Muscle of leg (tissue), 11 donors: ENCODE results near the gene RTL1. TPM values are rescaled to one million over a fixed set of nuclear protein-coding genes. Genes with fewer than 3 reads are reported as not detected.

Experiments
- DNase-seq: peaks from one replicate; pipeline ENCODE4 v3.0.0; 2013
- H3K27ac ChIP-seq: one replicate; pipeline ENCODE4 v1.5.1; 2013; ENCODE audit warnings: mild to moderate bottlenecking, low read length, control low read depth
- H3K27me3 ChIP-seq: one replicate; pipeline ENCODE4 v1.6.1; 2013; ENCODE audit warnings: low read length; ENCODE audit not compliant: control insufficient read depth, insufficient read depth
- H3K36me3 ChIP-seq: one replicate; pipeline ENCODE4 v1.6.1; 2013; ENCODE audit warnings: low read length; ENCODE audit not compliant: control insufficient read depth, insufficient read depth
- H3K4me1 ChIP-seq: one replicate; pipeline ENCODE4 v1.6.1; 2013; ENCODE audit warnings: low read length; ENCODE audit not compliant: control insufficient read depth, insufficient read depth
- H3K4me3 ChIP-seq: one replicate; pipeline ENCODE4 v1.5.1; 2013; ENCODE audit warnings: low read length, control low read depth
- H3K9me3 ChIP-seq: replicated peaks from 2 replicates; pipeline ENCODE4 v1.6.1; 2013; ENCODE audit warnings: low read depth, low read length; ENCODE audit not compliant: control insufficient read depth
- WGBS: methylation state at CpG from one replicate; pipeline ENCODE4 v1.1.5; 2013; ENCODE audit warnings: missing lambda C conversion rate; ENCODE audit not compliant: insufficient coverage; 5-methylcytosine and 5-hydroxymethylcytosine counted together
- polyA plus RNA-seq, 8 donors: library from polyadenylated mRNA; unstranded; fragments of 120-200 nt; gene quantifications; one replicate each; pipeline versions ENCODE4 v1.2.1 to v1.2.3, GENCODE V29; 2013; ENCODE audit warnings: inconsistent platforms in 1 of 8, low replicate concordance in 1 of 8; ENCODE audit not compliant: insufficient read length in 8 of 8, insufficient read depth in 1 of 8
- total RNA-seq: library from RNA; stranded (reverse); fragments of 120-200 nt; gene quantifications from one replicate; pipeline ENCODE4 v1.2.4, GENCODE V29; 2013

RTL1 gene
- total and polyA plus RNA-seq, 9 donors, result 12.8 to 58.1 (median 43.0) TPM

DNA sequence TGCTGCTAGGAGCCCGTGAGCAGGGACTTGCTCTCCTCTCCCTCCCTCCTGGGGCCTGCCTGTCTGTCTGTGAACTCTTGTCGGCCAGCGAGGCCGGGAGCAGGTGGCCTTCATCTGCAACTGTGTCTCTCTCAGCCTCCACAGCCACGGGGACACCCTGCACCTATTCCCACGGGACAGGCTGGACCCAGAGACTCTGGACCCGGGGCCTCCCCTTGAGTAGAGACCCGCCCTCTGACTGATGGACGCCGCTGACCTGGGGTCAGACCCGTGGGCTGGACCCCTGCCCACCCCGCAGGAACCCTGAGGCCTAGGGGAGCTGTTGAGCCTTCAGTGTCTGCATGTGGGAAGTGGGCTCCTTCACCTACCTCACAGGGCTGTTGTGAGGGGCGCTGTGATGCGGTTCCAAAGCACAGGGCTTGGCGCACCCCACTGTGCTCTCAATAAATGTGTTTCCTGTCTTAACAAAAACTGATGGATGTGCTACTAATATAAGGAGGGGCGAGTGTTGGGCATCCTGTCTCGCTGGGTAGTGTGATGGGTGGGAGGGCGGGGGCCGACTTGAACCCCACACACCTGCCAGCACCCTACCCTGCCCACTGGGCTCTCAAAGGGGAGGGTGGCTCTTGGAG is 42.9 kb downstream of the RTL1 start:
- no peak overlapping the region for H3K4me3 ChIP-seq
- H3K27me3 ChIP-seq, result no peaks in the 10 kb centered on the region
- 76% methylated on average over 6 of the region's 19 CpGs for WGBS
- peaks cover 92% of the 10 kb centered on the region for H3K36me3 ChIP-seq
- no peak for DNase-seq
- peaks cover 54% of the 10 kb centered on the region for H3K4me1 ChIP-seq
- no peaks in the 10 kb centered on the region for H3K9me3 ChIP-seq
- no peak overlapping the region for H3K27ac ChIP-seq

DNA sequence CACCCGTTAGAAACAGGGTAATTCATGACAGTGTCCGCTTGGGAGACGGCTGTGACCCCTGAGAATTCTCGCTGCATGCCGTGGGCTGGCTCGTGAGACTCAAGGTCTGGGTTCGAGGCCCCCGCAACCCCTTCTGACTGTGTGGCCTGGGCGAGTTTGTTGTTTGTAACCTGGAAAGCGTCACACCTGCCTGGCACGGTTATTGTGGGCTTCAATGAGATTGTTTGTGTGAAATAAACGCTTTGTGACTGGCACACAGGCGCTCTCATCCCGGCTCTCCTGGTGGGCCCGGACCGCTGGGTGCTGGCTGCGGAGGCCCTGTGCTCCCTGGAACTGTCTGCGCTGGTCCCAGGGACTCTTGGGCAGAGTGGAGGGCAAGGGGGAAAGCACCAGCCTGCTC is 43.7 kb downstream of the RTL1 start:
- H3K9me3 ChIP-seq, result no peaks in the 10 kb centered on the region
- H3K27ac ChIP-seq, result no peak overlapping the region
- H3K4me1 ChIP-seq, result peaks cover 56% of the 10 kb centered on the region
- no peak overlapping the region for H3K4me3 ChIP-seq
- peaks cover 93% of the 10 kb centered on the region for H3K36me3 ChIP-seq
- WGBS, result 89% methylated on average over 18 of the region's 18 CpGs
- no peak for DNase-seq
- no peaks in the 10 kb centered on the region for H3K27me3 ChIP-seq

DNA sequence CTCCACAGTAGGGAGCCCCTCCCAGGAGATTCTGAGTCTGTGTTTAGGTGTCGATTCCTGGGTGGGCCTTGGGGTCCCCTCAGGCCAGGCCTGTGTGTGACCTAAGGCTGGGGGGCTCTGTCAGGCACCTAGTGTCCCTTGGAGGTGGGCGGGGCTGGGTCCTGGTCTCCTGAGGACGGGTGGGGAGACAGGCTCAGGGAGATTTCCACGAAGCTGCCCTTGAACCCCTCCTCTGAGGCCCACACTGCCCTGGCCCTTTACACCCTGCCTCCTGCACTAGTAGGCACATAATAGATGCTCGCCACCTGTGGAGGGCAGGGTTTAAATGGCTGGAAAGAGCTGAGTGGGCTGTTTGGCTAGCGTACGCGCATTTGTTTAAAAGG is 44.7 kb downstream of the RTL1 start:
- DNase-seq, result no peak
- WGBS, result 47% methylated on average over 4 of the region's 8 CpGs
- Histone ChIP-seq H3K36me3 (peaks cover 89% of the 10 kb centered on the region), H3K4me3 (no peak overlapping the region), H3K27ac (peak overlapping the region; percentile 13), H3K9me3 (no peaks in the 10 kb centered on the region), H3K4me1 (peaks cover 51% of the 10 kb centered on the region), H3K27me3 (no peaks in the 10 kb centered on the region)

DNA sequence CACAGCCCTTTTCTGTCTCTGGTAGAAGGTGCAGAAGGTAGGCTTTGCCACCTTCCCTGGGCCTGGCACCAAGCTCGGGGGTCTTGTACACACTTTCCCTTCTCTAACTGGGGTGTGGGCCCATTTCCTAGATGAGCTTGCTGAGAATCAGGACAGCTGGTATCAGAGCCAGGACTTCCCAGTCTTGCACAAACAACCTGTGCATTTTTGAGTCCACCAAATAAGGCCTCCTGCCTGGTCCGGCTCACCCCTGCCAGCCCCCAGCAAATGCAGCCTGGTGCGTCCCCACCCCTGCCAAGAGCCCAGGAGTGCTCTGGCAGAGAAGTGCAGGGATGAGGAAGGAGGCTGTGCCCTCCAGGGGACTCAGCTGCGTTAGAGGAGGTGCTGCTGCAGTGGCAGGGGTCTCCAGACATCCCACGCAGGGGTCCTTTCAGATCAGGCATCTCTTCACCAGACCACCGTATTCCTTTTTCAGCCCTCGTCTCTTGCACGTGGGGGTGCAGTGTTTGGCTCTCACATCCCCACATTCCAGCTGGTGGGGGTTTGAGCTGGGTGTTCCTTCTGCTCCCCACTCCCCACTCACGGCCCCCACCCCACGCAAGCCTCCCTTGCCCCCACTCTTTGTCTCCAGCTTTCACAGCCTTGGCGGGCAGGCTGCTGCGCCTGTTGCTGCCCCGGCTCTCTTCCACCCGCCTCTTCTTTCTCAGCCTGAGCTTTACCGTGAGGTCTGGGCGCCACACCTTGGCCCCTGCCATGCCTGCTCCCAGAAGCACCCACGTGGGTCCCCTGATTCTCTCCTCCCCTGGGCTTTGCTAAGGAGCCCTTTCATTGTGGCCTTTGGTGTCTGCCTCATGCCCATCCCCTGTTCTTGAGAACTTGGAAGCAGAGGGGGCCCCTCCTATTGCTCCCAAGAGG is 45.3 kb downstream of the RTL1 start:
- peaks cover 82% of the 10 kb centered on the region for H3K36me3 ChIP-seq

DNA sequence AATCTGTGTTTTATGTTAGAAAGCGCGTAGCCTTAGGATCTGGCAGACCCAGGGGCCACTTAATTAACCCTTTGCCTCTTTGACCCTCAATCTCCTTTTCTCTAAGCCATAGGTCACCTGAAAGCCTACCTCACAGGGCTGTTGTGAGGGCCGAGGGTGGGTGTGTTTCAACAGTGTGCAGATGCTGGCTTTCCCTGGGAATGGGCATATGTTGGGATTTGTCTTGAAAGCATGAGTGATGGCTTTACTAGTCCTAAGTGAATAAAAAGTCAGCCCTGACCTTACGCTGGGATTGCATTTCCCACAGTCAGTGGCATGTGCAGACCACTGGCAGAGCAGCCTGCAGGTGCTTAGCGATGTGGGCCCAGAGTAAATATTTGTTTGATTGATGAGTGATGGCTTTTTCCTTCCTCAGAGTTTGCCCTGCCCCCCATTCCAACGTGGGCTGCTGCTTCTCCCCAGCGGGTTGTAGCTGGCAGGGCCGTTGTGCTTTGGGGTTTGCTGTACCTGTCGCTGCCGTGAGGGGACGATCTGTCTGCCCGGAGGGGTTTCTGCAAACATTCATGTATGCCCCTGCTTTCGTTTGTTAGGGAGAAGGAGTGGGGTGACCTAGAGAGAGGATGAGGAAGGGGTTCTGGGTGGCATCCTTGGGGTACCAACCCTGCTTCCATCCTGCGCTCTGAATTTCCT is 46.1 kb downstream of the RTL1 start:
- no peak for DNase-seq
- Histone ChIP-seq H3K36me3 (peaks cover 81% of the 10 kb centered on the region), H3K4me1 (peaks cover 50% of the 10 kb centered on the region), H3K27ac (peak overlapping the region; percentile 11), H3K4me3 (no peak overlapping the region), H3K9me3 (no peaks in the 10 kb centered on the region), H3K27me3 (no peaks in the 10 kb centered on the region)
- WGBS, result 43% methylated on average over 10 of the region's 14 CpGs

More for the DNA sequence above, 45.3 kb downstream of the RTL1 start:
- Histone ChIP-seq H3K9me3 (no peaks in the 10 kb centered on the region), H3K27me3 (no peaks in the 10 kb centered on the region), H3K4me1 (peaks cover 47% of the 10 kb centered on the region), H3K27ac (peak overlapping the region; percentile 44), H3K4me3 (no peak overlapping the region)
- no peak for DNase-seq
- WGBS, result 76% methylated on average over 8 of the region's 17 CpGs

DNA sequence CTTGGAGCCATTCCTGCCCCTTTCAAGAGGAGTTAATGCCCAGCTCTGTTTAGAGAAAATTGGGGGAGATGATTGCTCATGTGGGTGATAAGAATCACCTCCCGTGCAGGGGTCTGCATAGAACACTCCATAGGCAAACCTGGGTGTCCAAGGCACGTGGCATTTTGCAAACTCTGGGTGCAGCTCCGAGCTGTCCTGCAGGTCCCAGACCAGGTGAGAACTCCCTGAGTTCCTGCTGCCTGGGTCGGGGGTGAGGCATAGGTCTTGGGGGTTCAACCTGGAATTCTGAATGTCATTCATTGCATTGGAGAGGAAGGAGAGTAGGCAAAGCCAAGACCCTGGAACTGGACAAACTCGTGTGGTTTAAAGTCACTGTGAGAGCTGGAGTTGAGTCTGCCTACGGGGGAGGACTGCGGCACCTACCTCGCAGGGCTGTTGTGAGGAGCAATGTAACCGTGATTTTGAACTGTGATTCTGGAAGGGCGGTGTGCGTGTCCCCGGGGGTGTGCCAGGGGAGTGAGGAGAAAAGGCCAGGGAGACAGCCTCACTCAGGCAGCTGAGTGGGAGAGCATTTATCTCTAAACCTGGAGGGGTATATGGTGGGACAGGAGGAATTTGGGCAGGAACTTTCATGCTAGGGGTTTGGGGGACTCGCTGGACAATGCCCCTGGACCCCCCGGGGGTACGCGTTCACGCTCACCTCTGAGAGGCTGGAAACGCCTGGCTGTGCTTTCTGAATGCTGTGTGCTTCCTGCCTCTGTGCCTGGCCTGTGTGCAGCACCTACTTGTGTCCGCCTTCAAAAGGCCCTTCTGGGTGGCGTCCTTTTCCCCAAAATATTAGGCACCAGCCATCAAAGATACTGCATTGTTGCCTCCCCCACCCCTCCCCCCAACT is 47.2 kb downstream of the RTL1 start:
- Histone ChIP-seq H3K9me3 (no peaks in the 10 kb centered on the region), H3K4me1 (peaks cover 60% of the 10 kb centered on the region), H3K4me3 (no peak overlapping the region), H3K27me3 (no peaks in the 10 kb centered on the region), H3K27ac (peak overlapping the region; percentile 13), H3K36me3 (peaks cover 83% of the 10 kb centered on the region)
- no peak for DNase-seq
- WGBS, result 72% methylated on average over 18 of the region's 20 CpGs

DNA sequence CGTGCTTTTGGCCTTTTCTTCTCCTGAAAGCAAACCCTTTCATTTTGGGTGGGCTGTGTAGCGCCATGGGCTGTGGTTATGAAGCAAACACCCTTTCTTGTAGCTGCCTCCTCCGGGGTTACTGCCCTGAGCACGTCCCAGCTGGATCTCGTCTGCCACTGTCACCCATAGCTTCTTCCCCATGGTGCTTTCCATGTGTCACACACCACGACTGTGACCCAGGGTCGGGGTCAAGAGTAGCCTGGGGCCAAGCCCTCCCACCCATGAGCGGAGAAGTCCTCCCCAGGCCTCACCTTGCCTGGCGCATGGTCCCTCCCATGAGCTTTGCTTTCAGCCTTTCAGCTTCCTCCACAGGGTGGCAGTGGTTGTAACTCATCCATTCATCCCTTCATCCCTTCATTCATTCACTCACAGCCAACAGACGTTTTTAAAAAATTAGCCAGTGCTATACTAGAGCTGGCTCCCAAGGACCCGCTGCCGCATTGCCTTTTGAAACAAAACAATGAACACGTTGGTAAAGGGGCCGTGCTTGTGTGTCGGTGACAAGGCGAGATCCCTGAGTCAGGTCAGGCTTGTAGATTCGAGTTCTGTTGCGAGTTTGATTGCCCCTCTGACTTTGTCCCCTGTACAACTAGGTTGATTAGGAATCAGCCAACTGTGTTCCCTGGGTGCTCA is 48.1 kb downstream of the RTL1 start:
- WGBS, result 71% methylated on average over 18 of the region's 18 CpGs
- H3K27me3 ChIP-seq, result no peaks in the 10 kb centered on the region
- peak overlapping the region; percentile 6 for H3K27ac ChIP-seq
- H3K36me3 ChIP-seq, result peaks cover 80% of the 10 kb centered on the region
- no peaks in the 10 kb centered on the region for H3K9me3 ChIP-seq
- no peak for DNase-seq
- peaks cover 67% of the 10 kb centered on the region for H3K4me1 ChIP-seq
- H3K4me3 ChIP-seq, result no peak overlapping the region

DNA sequence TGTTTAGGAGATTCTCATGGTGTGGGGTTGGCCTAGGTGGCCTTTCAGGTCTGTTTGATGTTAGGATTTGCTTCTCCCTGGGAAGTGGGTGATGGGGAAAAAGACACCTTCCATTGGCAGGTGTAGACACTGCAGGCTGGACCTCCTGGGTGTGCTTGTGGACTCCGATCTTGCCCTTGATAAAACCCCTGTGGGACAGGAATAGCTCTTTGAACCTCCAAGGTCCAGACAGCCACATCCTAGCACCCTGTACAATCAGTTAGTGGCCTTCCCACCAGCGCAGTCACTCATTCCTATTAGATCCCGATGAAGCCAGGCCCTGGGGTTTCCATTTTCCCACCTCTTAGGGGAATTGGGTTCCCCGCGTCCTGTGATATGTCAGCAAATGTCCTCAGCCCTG is 49.1 kb downstream of the RTL1 start:
- Histone ChIP-seq H3K36me3 (peaks cover 73% of the 10 kb centered on the region), H3K9me3 (no peaks in the 10 kb centered on the region), H3K27ac (no peak overlapping the region), H3K4me1 (peaks cover 66% of the 10 kb centered on the region), H3K27me3 (no peaks in the 10 kb centered on the region), H3K4me3 (no peak overlapping the region)
- no peak for DNase-seq
- WGBS, result 100% methylated on average over 2 of the region's 5 CpGs

DNA sequence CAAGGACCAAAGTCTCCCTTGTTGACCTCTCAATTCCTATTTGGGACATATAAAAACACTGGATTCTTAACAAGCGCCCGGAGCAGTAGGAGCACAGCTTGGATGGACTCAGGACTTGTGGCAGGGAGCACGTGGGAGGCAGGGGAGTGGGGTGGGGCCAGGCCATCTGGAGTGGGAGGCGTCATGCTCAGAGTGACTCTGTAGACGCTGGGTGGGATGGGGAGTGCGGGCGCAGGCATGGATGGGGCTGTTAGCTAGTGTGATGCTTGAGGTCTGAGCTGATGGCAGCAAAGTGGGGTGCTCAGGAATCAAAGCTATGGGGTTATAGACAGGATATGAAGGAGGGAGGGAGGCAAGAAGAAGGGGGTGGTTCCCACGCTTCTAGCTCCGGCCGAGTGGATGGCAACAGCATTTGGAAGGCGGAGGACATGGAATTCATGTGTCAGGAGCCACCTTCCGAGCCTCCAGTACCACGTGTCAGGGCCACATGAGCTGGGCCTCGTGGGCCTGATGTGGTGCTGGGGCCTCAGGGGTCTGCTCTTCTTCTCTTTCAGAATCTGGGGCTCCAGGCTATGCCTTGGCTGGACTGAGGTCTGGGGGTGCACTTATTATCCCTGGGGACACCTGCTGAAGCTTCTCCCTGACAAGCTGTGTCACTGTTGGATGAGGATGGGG is 51.4 kb downstream of the RTL1 start:
- DNase-seq, result no peak
- 60% methylated on average over 14 of the region's 14 CpGs for WGBS
- Histone ChIP-seq H3K36me3 (peaks cover 70% of the 10 kb centered on the region), H3K4me1 (peaks cover 55% of the 10 kb centered on the region), H3K9me3 (no peaks in the 10 kb centered on the region), H3K27me3 (no peaks in the 10 kb centered on the region), H3K27ac (peak overlapping the region; percentile 52), H3K4me3 (no peak overlapping the region)
